GM20431 (cell line): ENCODE measurements around the gene STARD6.

Experiments used
- in situ Hi-C: fragments of 300-500 bp; cut with MseI, MboI; formaldehyde crosslinking; loops from one replicate; pipeline ENCODE4 v1.15.0; 2020; ENCODE audit warnings: low sequenced_read_pairs; ENCODE audit not compliant: unreplicated experiment

The STARD6 gene

GRCh38 chr18:54278615-54279014 lies 79.0 kb downstream of the STARD6 start:
- in situ Hi-C loops = no loop called here

GRCh38 chr18:54277899-54278298 lies 79.8 kb downstream of the STARD6 start:
- in situ Hi-C loops = no loop called here
